Measurements from ENCODE around the gene MSI2.

DNA sequence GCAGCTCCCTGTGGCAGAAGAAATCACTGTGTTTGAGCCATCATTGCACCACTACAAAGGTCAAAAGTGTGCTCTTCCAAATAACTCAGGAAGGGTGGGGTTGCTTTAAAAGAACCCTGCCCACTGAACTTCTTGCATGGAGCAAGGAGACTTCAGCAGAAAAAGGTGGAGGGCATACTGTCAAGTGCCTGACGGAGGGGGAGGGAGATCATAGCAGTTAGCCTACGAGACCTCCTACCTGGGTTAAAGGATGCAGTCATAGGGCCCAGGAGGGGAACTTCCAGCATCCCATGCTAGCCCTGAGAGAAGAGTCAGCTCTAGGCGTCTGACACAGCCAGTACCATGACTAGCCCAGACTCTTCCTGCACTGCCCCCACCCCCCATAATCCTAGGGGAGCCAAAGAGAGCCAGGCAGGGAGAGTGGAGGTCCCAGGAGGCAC, 45.3 kb upstream of the MSI2 start:
- TF ChIP-seq, protein P1, sequence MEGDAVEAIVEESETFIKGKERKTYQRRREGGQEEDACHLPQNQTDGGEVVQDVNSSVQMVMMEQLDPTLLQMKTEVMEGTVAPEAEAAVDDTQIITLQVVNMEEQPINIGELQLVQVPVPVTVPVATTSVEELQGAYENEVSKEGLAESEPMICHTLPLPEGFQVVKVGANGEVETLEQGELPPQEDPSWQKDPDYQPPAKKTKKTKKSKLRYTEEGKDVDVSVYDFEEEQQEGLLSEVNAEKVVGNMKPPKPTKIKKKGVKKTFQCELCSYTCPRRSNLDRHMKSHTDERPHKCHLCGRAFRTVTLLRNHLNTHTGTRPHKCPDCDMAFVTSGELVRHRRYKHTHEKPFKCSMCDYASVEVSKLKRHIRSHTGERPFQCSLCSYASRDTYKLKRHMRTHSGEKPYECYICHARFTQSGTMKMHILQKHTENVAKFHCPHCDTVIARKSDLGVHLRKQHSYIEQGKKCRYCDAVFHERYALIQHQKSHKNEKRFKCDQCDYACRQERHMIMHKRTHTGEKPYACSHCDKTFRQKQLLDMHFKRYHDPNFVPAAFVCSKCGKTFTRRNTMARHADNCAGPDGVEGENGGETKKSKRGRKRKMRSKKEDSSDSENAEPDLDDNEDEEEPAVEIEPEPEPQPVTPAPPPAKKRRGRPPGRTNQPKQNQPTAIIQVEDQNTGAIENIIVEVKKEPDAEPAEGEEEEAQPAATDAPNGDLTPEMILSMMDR (IDR thresholded peaks at IDR 0.05): no peak
- TF ChIP-seq POLR2A (IDR thresholded peaks at IDR 0.05): no peak
- no peak for TF ChIP-seq POLR2AphosphoS5 (IDR thresholded peaks at IDR 0.05)

Measured in gastroesophageal sphincter (tissue), 3 donors.